ENCODE results near the gene MOK.

MOK gene

DNA sequence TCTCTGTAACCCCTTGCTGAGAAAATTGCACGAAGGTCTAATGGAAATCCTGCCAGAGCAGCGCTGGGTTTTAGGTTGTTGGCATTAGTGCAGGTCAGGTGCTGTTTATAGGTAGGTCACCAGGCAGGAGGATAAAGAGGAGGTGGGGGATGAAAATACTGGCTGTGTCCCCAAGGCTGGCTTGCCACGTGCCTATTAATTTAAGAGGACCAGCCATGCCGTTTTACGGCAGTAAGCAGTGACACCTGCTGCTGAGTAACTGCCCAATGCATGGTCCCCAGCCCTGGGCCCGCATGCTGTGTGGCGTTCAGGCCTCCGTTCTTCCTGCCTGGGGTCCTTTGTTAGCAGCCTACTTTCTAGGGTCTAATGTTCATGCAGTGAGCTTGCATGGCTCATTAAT, 98.0 kb downstream of the MOK start:
- Histone ChIP-seq H3K4me1 (ENCODE audit: low read length) (peaks cover 18% of the 10 kb centered on the region), H3K36me3 (replicated peaks; ENCODE audit: low read depth, low read length) (peaks cover 15% of the 10 kb centered on the region)

DNA sequence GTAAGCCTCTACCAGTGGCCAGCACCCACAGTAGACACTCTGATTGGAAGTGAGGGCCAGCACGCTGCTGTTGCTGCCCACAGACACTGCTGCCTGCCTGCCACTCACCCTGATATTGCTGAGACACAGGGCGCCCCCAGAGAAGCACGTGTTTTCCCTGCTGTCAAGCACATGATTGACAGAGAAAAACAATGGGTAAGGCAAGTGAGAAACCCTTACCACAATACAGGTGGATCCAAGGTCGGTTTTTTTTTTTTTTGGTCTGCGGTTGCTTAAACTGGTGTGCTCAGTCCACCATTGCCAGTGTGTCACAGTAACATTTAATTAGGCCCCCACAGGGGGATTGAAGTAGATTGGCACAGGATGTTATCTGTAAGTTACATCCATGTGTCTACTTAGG, 99.4 kb downstream of the MOK start:
- Histone ChIP-seq H3K27me3 (ENCODE audit: low read depth, low read length) (no peaks in the 10 kb centered on the region), H3K4me1 (ENCODE audit: low read length) (peaks cover 31% of the 10 kb centered on the region), H3K9ac (ENCODE audit: low read length) (no peak overlapping the region), H3K36me3 (replicated peaks; ENCODE audit: low read depth, low read length) (peaks cover 15% of the 10 kb centered on the region), H4K20me1 (ENCODE audit: insufficient read depth, low read length) (peaks cover 16% of the 10 kb centered on the region), H3K9me3 (ENCODE audit: insufficient read depth, low read length) (no peaks in the 10 kb centered on the region), H3K4me3 (ENCODE audit: low read length) (no peak overlapping the region), H3K79me2 (ENCODE audit: low read length) (peaks cover 15% of the 10 kb centered on the region), H3K27ac (ENCODE audit: low read length) (no peak overlapping the region), H3K4me2 (ENCODE audit: low read length) (no peak overlapping the region), H2AFZ (ENCODE audit: low read depth, low read length) (no peak overlapping the region)
- TF ChIP-seq, protein P1, sequence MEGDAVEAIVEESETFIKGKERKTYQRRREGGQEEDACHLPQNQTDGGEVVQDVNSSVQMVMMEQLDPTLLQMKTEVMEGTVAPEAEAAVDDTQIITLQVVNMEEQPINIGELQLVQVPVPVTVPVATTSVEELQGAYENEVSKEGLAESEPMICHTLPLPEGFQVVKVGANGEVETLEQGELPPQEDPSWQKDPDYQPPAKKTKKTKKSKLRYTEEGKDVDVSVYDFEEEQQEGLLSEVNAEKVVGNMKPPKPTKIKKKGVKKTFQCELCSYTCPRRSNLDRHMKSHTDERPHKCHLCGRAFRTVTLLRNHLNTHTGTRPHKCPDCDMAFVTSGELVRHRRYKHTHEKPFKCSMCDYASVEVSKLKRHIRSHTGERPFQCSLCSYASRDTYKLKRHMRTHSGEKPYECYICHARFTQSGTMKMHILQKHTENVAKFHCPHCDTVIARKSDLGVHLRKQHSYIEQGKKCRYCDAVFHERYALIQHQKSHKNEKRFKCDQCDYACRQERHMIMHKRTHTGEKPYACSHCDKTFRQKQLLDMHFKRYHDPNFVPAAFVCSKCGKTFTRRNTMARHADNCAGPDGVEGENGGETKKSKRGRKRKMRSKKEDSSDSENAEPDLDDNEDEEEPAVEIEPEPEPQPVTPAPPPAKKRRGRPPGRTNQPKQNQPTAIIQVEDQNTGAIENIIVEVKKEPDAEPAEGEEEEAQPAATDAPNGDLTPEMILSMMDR (IDR thresholded peaks at IDR 0.05; ENCODE audit: low read depth, low read length), result no peak
- no peak for TF ChIP-seq EZH2phosphoT487 (IDR thresholded peaks at IDR 0.05; ENCODE audit: low read depth)

More for the DNA sequence above, 98.0 kb downstream of the MOK start:
- Histone ChIP-seq H3K9ac (ENCODE audit: low read length) (no peak overlapping the region), H3K79me2 (ENCODE audit: low read length) (peaks cover 10% of the 10 kb centered on the region), H3K27ac (ENCODE audit: low read length) (no peak overlapping the region), H3K27me3 (ENCODE audit: low read depth, low read length) (no peaks in the 10 kb centered on the region), H3K9me3 (ENCODE audit: insufficient read depth, low read length) (no peaks in the 10 kb centered on the region), H3K4me2 (ENCODE audit: low read length) (no peak overlapping the region), H3K4me3 (ENCODE audit: low read length) (no peak overlapping the region), H4K20me1 (ENCODE audit: insufficient read depth, low read length) (peaks cover 15% of the 10 kb centered on the region), H2AFZ (ENCODE audit: low read depth, low read length) (no peak overlapping the region)
- TF ChIP-seq, protein P1 (IDR thresholded peaks at IDR 0.05; ENCODE audit: low read depth, low read length), result no peak
- TF ChIP-seq EZH2phosphoT487 (IDR thresholded peaks at IDR 0.05; ENCODE audit: low read depth), result no peak

DNA sequence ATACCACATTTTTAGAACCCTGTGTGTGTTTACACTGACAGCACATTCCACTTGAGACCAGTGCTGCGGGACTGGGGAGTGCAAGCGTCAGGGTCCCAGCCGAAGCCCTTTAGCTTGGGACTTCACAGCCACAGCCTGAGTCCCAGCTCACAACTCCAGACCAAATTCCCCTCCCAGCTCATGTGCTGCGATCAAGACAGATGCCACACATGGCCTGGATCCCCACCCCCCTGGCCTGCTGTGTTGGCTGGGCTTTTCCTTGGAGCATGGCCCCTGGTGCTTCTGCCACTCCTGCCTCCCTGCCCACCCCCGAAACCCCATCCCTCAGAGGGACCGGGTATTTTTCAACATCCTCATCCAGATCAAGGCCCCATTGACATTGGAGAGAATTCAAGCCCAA, 101.6 kb downstream of the MOK start:
- peaks cover 22% of the 10 kb centered on the region for H4K20me1 ChIP-seq (ENCODE audit: insufficient read depth, low read length)
- H3K9me3 ChIP-seq (ENCODE audit: insufficient read depth, low read length), result no peaks in the 10 kb centered on the region
- TF ChIP-seq, protein P1 (IDR thresholded peaks at IDR 0.05; ENCODE audit: low read depth, low read length), result no peak
- TF ChIP-seq EZH2phosphoT487 (IDR thresholded peaks at IDR 0.05; ENCODE audit: low read depth), result no peak
- peak overlapping the region; percentile 78; the same call in 1 of the 2 replicates for H3K4me2 ChIP-seq (ENCODE audit: low read length)
- H3K4me1 ChIP-seq (ENCODE audit: low read length), result peaks cover 33% of the 10 kb centered on the region
- no peak overlapping the region for H3K9ac ChIP-seq (ENCODE audit: low read length)
- no peak overlapping the region for H3K27ac ChIP-seq (ENCODE audit: low read length)
- H3K27me3 ChIP-seq (ENCODE audit: low read depth, low read length), result no peaks in the 10 kb centered on the region
- no peak overlapping the region for H2AFZ ChIP-seq (ENCODE audit: low read depth, low read length)
- peaks cover 19% of the 10 kb centered on the region for H3K79me2 ChIP-seq (ENCODE audit: low read length)
- H3K36me3 ChIP-seq (replicated peaks; ENCODE audit: low read depth, low read length), result peaks cover 11% of the 10 kb centered on the region
- no peak overlapping the region for H3K4me3 ChIP-seq (ENCODE audit: low read length)

- H2AFZ ChIP-seq (ENCODE audit: low read depth, low read length), result no peak overlapping the region
- H4K20me1 ChIP-seq (ENCODE audit: insufficient read depth, low read length), result peaks cover 22% of the 10 kb centered on the region
- H3K27ac ChIP-seq (ENCODE audit: low read length), result peak overlapping the region; percentile 42
- peaks cover 33% of the 10 kb centered on the region for H3K4me1 ChIP-seq (ENCODE audit: low read length)
- H3K27me3 ChIP-seq (ENCODE audit: low read depth, low read length), result no peaks in the 10 kb centered on the region
- H3K79me2 ChIP-seq (ENCODE audit: low read length), result peaks cover 19% of the 10 kb centered on the region
- TF ChIP-seq, protein P1 (IDR thresholded peaks at IDR 0.05; ENCODE audit: low read depth, low read length), result no peak
- no peak for TF ChIP-seq EZH2phosphoT487 (IDR thresholded peaks at IDR 0.05; ENCODE audit: low read depth)
- no peaks in the 10 kb centered on the region for H3K9me3 ChIP-seq (ENCODE audit: insufficient read depth, low read length)
- peak overlapping the region; percentile 78 for H3K4me2 ChIP-seq (ENCODE audit: low read length)
- no peak overlapping the region for H3K9ac ChIP-seq (ENCODE audit: low read length)
- peak overlapping the region; percentile 39; the same call in 1 of the 2 replicates for H3K4me3 ChIP-seq (ENCODE audit: low read length)
- peaks cover 11% of the 10 kb centered on the region for H3K36me3 ChIP-seq (replicated peaks; ENCODE audit: low read depth, low read length)
These were observed 102.0 kb downstream of the MOK start for GRCh38 chr14:102202944-102203343.

Data from OCI-LY3 (cell line).